NCI-H1105 (cell line): ENCODE measurements around the gene MCRIP2.

Experiments used
- DNase-seq: peaks from one replicate; lab custom pipeline; 2025; lab: John Stamatoyannopoulos, UW

MCRIP2 gene

DNA sequence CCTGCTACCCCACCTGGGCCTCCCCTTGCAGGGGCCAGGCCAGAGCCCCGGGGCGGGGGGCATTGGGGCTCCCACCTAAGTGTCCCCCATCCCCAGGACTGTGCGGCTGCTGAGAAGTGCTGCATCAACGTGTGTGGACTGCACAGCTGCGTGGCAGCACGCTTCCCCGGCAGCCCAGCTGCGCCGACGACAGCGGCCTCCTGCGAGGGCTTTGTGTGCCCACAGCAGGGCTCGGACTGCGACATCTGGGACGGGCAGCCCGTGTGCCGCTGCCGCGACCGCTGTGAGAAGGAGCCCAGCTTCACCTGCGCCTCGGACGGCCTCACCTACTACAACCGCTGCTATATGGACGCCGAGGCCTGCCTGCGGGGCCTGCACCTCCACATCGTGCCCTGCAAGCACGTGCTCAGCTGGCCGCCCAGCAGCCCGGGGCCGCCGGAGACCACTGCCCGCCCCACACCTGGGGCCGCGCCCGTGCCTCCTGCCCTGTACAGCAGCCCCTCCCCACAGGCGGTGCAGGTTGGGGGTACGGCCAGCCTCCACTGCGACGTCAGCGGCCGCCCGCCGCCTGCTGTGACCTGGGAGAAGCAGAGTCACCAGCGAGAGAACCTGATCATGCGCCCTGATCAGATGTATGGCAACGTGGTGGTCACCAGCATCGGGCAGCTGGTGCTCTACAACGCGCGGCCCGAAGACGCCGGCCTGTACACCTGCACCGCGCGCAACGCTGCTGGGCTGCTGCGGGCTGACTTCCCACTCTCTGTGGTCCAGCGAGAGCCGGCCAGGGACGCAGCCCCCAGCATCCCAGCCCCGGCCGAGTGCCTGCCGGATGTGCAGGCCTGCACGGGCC is 8.9 kb upstream of the MCRIP2 start:
- no peak for DNase-seq

- no peak for DNase-seq
These were observed 8.1 kb upstream of the MCRIP2 start for GRCh38 chr16:633336-634050.

- no peak for DNase-seq
These were observed 7.5 kb upstream of the MCRIP2 start for GRCh38 chr16:634051-634670.

- no peak for DNase-seq
These were observed 6.6 kb upstream of the MCRIP2 start for GRCh38 chr16:634996-635395.

- no peak for DNase-seq
These were observed 5.9 kb upstream of the MCRIP2 start for GRCh38 chr16:635573-636205.

GRCh38 chr16:636206-637080 is 5.2 kb upstream of the MCRIP2 start, which contains the start of gene METTL26:
METTL26 (minus strand) TSS chr16:636305; CDS start chr16:636290, 15 bp downstream.
- DNase-seq, result peak; percentile 74

- peak; percentile 45 for DNase-seq
These were observed 4.3 kb upstream of the MCRIP2 start for GRCh38 chr16:637081-638018.

DNA sequence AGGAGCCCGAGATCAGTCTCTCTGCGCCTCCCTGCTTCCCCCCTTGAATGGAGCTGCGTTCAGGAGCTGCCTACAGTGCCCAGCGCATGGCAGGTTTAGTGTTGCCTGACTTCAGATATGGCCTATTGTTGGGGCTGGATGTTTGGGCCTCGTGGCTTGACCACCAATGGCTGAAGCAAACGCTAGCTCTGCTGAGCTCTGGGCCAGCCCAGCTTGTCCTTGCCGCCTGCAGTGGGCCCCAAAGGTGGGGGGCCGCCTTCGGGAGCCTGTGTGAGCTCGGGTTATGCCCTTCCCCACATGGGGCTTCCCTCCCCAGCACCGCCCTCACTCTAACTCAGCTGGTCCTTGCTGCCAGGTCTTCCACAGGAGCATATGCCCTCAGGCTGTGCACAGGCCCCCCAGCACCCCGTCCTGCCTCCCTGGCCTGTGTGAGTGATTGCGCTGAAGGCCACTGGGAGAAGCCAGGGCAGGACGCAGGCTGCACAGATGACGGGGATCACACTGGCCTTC is 3.5 kb upstream of the MCRIP2 start:
- no peak for DNase-seq

DNA sequence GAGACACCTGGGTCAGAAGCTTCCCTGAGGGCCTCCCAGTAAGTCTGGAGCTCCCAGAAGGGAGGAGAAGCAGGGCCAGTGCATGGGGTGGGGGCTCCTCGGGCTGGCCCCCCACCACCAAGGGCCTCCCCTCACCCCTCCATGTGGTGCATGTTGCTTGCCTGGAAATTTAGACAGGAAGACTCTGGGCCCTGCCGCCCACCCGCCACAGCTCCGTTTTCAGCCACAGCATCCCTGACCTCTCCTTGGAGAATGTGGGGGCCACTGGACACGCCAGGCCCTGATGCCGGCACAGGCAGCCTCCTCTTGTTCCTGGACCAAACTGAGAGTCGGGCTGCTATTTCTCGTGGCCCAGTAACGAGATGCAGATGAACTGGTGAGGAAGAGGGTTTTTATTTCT is 2.8 kb upstream of the MCRIP2 start:
- no peak for DNase-seq

DNA sequence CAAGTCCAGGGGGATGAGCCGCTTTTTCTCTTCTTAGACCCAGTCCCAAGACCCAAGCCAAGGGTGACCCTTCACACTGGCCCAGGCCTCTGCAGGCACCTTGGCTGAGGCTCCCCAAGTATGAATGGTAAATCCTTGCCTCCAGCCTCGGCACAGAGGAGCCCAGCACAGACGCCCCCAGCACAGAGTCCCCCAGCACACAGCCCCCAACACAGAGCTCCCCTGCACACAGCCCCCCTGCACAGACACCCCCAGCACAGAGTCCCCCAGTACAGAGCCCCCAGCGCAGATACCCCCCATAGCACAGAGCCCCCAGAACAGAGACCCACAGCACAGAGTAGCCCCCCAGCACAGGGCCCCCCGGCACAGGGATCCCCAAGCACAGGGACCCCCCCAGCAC is 1.0 kb upstream of the MCRIP2 start:
- DNase-seq, result no peak

DNA sequence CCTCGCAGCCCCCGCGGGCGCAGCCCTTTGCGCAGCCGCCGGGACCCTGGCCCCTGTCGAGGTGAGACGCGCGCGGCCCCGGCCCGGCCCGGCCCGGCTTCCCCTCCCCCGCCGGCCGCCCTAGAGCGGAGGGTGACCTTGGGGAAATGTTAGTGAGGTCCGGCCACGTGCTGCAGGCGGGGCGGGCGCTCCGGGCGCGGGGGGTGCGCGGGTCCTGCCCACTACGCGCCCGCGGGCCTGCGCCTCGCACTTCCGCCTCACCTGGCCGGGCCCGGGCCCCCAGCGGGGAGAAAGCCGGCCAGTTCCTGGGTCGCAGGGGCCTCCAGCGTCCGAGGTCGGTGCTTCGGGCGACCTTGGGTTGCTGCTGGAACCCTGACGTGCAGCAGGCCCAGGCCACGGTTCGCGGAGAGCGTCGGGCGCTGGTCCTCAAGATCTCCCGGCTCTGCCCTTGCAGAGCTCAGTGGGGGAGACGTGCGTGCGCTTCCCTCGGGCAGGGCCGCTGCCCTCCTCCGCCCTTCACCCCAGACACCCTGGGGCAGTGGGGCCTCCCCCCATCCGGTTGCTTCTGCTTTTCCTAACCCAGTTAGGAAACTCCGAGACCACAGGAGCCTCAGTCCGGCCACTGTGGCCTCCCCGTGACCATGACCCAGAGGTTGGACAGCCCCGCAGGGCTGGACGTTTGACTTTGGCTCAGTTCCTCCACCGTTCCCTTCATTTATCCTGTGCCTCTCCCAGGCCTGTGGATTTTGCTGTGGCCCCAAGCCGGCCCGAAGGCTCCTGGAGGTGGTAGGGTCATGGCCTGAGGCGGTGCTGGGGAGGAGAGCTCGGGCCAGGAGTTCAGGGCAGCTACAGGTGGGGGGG is 791 bp downstream of the MCRIP2 start:
- DNase-seq, result no peak

DNA sequence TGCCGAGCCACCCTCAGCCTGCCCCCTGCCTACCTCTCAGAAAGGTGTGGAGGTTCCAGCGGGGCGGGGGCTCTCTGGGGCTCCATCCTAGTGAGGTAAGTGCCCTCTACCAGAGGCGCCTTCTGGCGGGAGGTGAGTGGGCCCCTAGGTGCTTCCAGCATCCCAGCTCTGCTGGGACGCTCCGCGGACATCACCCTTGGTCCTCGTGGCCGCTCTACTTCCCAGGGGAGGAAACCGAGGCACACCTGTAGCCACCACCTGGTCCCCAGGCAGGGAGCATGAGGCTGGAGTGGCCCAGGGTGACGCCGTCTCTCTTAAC is 1.4 kb downstream of the MCRIP2 start:
- DNase-seq, result no peak

GRCh38 chr16:644556-644955 is 2.9 kb downstream of the MCRIP2 start:
- DNase-seq, result no peak

GRCh38 chr16:645852-646678 is 4.4 kb downstream of the MCRIP2 start:
- DNase-seq, result no peak

GRCh38 chr16:646679-647172 is 5.1 kb downstream of the MCRIP2 start:
- no peak for DNase-seq

- DNase-seq, result no peak
These were observed 5.7 kb downstream of the MCRIP2 start for GRCh38 chr16:647173-647902.

DNA sequence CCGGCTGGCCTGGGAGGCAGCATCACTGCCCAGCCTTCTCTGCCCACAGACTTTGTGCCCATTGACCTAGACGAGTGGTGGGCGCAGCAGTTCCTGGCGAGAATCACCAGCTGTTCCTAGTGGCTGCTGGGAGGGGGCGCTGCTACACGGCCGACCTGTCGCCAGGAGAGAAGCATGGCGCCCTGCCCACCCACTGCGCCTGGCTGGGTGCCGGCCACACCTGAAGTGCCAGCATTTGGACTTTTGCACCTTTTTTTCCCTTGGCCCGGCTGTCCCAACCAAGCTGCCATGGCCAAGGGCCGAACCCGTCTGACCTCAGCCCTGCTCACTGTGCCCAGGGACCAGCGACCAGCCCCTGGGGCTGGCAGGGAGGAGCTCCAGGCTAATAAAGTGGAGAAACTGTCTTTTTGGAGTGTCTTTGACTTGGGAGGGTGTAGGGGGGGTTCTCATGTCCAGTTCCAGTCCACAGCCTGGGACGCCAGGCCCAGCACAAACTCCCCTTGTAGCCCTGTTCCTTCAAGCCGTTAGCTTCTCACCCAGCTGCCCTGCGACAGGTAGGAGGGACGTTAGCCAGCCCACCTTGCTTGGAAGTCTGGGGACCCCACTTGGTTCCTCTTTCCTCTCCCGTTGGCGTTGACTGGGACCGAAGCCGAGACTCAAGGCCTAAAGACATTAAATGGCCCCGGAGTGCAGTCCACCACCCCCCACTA is 6.6 kb downstream of the MCRIP2 start:
- peak; percentile 17 for DNase-seq
